Mammary microvascular endothelial cell (primary cell): ENCODE data around the gene WDR88. TPM values are rescaled to one million over a fixed set of nuclear protein-coding genes. Genes with fewer than 3 reads are reported as not detected.

ENCODE experiments used
- total RNA-seq: library from RNA; depleted of rRNA; stranded (reverse); fragments of >200 nt; gene quantifications from 2 replicates; pipeline ENCODE4 v1.2.3, GENCODE V29; 2015

Gene WDR88
- not detected in 2 replicates for total RNA-seq

GRCh38 chr19:33132021-33132420, at the start of gene WDR88:
WDR88 (plus strand) TSS chr19:33132114; CDS start chr19:33132170, 56 bp downstream.

GRCh38 chr19:33193865-33194362, 62.0 kb downstream of the WDR88 start, which contains the start of gene LRP3:
LRP3 (plus strand) TSS chr19:33194330; CDS start chr19:33194786, 456 bp downstream.

Other genes with a start within 250 kb of the WDR88 start
- gene CEP89, start 160.2 kb upstream of the WDR88 start, total RNA-seq = 22.8 and 35.0 TPM in 2 replicates
- 2.2 and 5.5 TPM in 2 replicates for gene FAAP24, start 159.9 kb upstream of the WDR88 start, total RNA-seq
- 0.54 and 1.3 TPM in 2 replicates for gene RHPN2, start 67.2 kb upstream of the WDR88 start, total RNA-seq
- gene GPATCH1, start 50.9 kb upstream of the WDR88 start, total RNA-seq = 5.2 and 8.2 TPM in 2 replicates
- gene LRP3, start 62.2 kb downstream of the WDR88 start, total RNA-seq = 16.4 and 19.7 TPM in 2 replicates
- not detected in 2 replicates for gene SLC7A10, start 93.7 kb downstream of the WDR88 start, total RNA-seq
- gene CEBPA, start 170.4 kb downstream of the WDR88 start, total RNA-seq = not detected in 2 replicates
- gene CEBPG, start 241.6 kb downstream of the WDR88 start, total RNA-seq = 25.3 and 29.2 TPM in 2 replicates